Stimulated activated CD4-positive, alpha-beta T cell treated with anti-CD3 and anti-CD28 coated beads, Interleukin-4, amount 100 ng/mL, for 1 hour (primary cell): ENCODE measurements around the gene ATF7.

ENCODE experiments used
- DNase-seq: peaks from one replicate; pipeline ENCODE4 v3.0.0-alpha.2; 2020

The ATF7 gene

DNA sequence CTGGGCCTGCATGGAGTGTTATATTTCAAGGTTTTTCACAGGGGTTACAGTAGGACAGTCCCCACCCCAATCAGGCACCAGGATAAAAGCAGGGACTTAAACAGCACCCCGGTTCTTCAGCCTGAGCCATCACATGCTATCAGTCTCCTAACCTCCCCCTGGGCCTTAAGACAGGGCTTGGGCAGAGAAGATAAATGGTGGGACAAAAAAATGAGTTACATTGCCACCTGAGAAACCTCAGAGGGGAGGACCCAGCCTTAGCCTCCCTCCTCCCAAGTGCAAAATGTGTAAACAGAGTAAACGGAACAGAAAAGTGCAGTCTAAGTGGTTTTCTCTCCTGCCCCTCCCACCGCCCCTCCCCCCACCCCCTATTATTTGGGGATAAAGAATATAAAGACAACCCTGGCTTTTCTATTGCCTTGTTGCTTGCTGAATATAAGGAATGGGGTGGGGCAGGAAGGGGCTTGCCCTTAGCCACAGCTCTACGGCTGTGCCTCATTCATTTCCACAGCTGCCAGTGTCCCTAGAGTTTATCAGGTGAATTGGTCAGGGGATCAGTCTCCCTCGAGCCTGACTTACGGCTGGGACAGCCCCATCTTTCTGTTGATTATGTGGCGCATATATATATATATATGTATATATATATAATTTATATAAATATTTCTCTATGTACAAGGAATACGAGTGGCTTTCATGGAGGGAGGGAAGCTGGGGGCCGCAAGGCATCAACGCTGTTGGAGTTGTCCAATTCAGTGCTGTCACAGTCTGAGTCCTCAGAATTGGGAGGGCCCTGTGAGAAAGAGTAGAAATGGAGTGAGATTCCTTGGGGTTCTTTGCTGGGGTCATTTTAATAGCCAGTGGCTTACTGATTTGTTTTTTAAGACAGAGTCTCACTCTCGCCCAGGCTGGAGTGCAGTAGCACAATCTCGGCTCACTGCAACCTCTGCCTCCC lies 145.4 kb downstream of the ATF7 start:
- no peak for DNase-seq

DNA sequence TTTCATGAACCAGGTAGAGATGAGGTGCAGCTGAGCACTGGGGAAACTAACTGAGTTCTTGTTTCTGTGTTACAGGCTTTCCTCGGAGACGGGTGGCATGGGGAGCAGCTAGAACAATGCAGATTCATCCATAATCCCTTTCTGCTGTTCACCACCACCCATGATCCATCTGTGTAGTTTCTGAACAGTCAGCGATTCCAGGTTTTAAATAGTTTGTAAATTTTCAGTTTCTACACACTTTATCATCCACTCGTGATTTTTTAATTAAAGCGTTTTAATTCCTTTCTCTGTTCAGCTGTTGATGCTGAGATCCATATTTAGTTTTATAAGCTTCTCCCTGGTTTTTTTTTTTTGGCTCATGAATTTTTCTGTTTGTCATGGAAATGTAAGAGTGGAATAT lies 146.9 kb downstream of the ATF7 start:
- no peak for DNase-seq

DNA sequence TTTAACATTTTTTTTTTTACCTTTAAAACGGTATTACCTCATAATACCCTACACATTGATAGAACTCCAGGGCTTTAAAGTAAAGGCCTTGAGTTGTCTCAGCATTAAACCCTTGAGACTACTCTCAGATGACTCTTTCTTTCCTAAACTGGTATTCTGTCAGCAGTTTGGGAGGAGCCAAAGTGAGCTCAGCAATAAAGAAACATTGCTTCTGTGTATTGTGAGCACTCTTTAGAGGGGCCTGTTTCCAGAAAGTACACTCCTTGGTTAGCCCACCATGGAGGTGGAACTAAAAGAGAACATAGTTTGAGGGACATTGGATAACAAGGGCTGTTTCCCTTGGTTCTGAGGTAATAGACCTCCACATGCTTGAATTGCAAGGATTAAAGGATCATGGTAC lies 147.3 kb downstream of the ATF7 start:
- DNase-seq: no peak

DNA sequence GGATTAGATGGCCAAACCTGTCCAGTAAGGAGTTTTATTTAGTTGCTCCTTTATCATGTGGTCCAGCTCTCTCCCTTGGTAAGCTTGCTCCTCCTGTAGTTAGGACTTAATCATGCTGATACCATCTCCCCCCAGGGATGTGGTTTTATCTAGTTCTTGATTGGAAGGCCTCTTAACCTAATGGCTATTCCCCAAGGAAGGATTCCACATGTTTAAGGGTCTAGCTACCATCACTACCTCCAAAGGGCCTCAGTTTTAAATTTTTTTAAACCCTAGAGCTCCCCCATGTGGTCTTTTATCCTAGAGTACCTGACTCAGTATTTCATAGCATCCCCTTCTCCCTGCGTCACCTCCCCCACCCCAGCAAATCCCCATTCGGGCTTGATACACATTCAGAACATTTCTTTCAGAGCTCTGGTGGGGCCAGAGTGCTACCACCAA lies 149.4 kb downstream of the ATF7 start:
- DNase-seq: no peak

DNA sequence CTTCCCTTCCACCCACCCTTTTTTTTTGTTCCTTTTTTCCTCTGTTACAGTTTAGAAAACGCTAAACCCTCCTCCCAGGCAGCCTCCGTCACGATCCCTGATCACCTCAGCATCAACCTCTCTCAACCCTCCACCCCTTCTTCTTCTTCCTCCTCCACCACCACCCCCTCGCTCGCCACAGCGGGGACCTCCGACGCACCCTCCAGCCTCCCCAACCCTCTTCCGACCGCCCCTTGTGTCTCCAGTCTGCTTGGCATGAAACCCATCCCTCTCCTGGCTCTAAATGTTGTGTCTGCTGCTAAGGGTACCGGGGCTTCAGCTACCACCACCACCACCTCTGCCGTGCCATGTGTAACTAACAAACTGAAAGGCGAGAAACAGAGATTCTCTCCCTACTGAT lies 151.4 kb downstream of the ATF7 start:
- no peak for DNase-seq

DNA sequence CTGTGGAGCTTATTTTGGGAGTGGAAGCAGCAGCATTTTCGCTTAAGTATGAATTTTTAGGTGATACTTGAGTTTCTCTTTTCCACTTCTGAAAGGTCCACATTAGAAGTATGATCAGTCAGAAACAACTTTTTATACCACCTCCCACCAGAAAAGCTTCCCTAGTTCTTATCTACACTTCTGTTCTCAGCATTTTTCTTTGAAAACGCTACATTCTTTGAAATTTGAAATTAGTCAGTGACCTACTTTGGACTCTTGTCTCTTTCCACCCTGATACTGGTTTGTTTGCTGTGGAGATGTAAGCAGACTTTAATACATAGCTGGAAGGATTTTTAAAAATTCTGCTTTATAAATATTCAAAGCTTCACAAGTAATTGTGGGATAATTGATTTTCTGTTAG lies 152.1 kb downstream of the ATF7 start:
- DNase-seq: no peak

DNA sequence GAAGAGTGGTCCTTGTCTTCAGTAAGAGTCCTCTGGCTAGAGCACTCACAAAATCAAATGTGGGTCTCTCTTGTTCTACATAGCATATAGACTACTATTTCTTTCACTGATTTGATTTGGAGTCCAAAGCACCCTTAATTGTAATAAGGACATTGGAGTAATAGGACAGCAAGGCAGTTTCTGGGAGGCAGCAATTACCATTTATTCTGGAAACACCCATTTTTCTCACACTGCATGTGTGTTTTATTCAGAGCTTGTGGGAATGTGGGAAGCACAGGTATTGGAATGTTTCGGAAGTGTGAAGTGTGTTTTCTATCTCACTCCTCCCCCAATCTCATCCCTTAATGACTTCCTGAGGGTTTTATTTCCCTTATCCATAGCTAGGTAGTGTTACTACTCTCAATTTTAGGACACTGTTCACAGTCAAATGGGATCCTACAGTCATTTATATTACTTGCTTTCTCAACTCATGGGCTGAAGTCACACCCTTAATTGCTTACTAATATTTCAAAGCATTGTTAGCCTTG lies 154.1 kb downstream of the ATF7 start:
- no peak for DNase-seq

DNA sequence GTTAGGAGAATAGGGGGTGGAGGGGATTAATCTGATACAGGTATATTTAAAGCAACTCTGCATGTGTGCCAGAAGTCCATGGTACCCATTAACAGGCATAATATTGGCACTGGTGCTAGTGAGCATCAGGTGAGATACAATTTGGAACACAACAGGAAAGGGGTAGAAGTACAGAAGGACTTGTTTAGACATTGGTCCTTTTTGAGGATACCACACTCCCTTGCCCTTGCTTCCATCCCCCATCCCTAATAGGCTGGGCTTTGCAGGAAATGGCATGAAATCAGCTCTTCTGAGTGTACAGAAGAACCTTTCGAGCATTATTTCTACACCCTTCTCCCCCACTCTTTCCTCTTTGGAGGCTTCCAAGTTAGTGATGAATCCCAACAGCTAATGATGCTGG lies 157.9 kb downstream of the ATF7 start:
- no peak for DNase-seq

DNA sequence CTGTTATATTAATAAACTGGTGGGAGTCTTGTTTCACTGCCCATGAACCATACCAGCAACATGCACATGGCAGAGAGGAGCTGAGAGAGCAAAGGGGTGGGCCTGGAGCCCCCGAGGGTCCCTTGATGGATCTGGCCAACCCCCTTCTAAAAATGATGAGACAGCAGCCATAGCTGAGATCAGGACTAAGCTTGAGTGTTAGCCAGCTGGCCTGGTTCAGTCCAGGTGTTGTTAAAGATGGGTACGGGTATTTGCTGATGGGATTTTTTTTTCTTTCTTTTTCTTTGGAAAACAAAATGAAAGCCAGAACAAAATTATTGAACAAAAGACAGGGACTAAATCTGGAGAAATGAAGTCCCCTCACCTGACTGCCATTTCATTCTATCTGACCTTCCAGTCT lies 158.3 kb downstream of the ATF7 start:
- no peak for DNase-seq

DNA sequence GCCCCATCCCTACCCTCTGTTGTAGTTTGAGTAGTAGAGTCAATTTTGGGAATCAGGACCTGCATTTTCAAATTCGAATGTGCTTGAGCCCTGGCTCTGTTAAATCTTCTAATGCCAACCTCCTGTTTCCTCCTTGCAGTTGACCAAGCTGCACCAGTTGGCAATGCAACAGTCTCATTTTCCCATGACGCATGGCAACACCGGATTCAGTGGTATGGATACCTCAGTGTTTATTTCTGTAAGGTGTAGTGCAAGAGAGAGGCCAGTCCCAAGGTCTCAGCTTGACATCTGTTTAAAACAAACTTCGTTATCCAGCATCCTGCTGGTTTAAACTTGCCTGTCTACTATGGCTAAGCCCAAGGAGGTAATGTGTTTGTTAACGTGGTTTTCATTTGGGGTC lies 159.1 kb downstream of the ATF7 start:
- DNase-seq: no peak

DNA sequence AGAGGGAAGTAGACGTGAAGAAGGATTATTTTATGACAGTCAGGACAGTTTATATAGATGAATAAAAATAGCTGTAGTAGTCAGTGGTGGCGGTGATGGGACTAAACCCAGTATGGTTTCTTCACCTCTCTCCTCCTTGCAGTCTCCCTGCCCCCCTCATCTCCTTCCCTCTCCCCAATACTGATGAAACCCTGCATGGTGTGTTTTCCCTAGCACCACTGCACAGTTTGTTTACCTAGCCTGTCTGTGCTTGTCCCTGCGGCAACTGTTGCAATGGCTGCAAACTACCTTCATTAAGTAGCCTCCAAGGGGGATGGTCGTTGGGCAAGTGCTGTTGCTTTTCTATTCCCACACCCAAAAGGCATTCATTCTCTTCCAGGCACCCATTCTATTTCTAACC lies 159.5 kb downstream of the ATF7 start:
- DNase-seq: no peak

DNA sequence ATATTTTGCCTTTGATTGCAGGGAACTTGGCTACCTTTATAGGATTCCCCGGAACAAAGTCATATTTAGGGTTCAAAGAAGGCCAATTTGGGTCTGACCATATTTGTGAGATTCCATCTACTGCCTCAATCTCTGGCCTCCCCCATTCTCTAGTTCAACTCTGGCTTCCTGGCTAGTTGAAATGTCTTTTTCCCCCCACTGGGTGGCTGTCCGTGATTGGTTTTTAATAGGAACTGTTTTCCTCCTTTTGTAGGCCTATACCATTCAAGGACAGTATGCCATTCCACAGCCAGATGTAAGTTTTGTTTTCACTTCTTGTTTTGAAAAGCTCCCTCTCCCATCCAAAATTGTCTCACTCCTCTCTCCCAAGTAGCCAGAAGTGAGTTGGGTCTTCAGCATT lies 160.5 kb downstream of the ATF7 start:
- DNase-seq: no peak

DNA sequence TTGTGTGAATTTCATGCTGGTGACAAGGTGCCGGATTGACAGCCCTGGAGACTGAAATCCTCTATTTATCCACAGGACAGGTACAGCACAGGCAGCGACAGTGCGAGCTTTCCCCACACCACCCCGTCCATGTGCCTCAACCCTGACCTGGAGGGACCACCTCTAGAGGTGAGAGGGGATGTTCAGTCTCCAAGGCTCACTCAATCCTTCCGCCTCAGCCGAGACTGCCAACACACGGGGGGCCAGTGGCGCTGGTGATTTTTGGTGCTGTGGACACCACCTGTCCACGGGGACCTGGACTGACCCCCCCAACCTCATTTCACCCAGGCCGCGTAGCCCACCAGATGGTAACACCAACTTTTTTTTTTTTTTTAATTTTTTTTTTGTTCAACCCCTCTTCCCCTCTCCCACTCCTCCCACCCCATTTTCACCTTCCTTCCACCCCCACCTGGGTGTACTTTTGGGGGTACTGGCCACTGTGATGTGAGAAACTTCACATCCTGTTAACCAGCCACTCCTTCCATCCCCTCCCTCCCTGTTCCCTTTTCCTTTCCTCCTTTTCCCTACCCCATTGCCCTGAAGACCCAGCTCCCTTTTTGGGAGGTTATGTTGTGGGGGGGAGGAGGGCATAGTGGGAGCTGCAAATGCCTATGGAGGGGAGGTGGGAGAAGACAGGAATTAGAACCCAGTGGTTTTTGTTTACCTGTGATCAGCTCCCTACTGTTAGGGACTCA lies 161.3 kb downstream of the ATF7 start:
- no peak for DNase-seq

DNA sequence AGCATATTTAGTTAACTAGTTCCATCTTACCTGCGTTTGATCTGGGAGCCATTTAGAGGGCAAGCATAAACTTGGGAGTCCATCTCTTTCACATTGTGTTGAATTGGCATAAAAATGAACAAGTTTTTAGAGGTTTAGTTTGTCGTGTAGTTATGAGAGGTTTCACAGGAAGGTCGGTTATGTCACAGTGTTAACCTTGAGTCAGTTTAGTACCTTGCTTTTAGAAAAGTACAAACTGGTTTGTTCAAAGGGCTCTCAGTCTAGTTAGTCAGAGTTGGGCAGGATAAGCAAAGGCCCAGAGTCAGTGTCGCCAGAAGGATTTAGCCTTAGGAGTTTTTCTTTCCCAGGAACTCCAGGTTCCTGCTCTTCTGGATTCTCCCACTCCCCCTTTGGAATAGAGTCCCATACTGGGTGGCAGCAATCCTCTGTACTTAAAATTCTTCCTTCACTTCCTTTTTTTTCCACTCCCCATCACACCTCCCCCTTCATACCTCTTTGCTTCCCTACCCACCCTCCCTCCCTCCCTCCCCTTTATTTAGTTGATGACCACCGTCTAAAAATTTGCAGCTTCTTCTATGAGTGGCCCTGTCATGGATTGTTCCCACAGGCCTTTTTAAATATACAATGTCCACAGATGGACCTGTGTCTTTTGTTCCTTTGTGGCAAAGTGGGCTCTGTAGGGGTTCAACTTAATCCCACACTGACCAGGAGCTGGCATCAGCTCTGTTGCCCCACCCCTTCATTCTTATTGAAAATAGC lies 162.2 kb downstream of the ATF7 start:
- no peak for DNase-seq

DNA sequence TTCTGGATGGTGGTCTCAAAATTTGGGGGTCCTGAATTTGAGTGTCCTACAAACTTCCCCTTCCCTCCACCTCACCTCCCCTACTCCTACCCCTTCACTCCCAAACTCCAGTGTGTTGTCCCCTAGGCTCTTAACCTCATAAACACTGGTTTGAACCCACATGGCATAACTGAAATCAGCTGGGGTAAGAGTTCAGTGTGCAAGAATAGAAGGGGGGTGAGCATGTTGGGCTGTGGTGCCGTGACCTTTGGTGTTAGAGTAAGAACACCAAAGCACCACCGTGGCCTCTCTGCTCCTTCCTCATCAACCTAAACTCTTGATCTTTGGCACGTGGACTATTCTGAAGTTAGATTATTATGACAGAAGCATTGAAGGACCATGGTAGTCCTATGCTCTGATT lies 163.2 kb downstream of the ATF7 start:
- no peak for DNase-seq

DNA sequence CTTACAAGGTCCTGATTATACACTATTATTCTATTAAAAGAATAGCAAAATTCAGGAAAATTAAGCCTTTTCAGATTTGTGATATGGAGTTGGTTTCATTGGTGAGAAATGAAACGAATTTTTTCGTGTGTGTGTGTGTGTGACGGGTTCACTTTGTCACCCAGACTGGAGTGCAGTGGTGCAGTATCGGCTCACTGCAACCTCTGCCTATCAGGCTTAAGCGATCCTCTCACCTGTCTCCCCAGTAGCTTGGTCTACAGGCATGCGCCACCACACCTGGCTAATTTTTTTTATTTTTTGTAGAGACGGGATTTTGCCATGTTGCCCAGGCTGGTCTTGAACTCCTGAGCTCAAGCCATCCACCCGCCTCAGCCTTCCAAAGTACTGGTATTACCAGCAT lies 164.6 kb downstream of the ATF7 start:
- no peak for DNase-seq

DNA sequence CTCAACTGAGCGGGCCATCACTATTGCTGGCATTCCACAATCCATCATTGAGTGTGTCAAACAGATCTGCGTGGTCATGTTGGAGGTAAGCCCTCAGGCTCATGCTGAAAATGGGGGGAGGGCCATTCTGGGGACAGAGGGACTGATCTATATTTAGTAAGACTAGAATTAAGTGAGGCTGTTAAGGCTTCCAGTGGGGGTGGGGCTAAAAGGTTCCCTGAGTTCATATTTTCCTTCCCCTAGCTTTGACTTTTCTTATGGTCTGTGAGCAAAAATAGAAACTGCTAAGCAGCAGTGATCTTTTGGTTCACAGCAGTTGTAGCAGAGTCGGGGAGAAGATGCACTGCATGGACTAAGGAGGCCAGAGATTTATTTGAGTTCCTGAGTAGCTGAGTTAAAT lies 165.1 kb downstream of the ATF7 start:
- no peak for DNase-seq

DNA sequence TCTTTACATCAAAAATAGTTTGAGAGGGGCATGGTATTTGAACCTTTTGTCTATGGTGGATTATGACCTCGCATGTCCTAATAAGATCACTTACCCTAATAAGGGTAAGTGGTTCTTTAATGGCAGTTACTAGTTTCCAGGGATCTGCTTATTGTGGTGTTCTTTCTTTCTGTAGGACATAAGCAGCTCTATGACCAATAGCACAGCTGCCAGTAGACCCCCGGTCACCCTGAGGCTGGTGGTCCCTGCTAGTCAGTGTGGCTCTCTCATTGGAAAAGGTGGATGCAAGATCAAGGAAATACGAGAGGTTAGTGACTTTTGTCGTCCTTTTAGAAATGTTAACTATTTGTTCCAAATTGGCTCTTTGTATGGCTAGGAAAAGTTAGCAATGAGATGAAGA lies 167.1 kb downstream of the ATF7 start:
- no peak for DNase-seq
